Choroid plexus epithelial cell (primary cell): ENCODE data around the gene FOXN1.
A peak's percentile ranks its signal among the peaks of the same experiment; 100 is the strongest.
"Not testable (repeated sequence)": the region's sequence is repeated elsewhere in the genome, so short reads cannot be mapped to it uniquely, and the experiment has no call there.

ENCODE experiments used
- DNase-seq: peaks from one replicate; pipeline ENCODE4 v3.0.0-alpha.2; 2010; ENCODE audit warnings: low read depth
- H3K4me3 ChIP-seq: 2 replicates; pipeline ENCODE4 v1.5.1; 2011; ENCODE audit warnings: low read depth, mild to moderate bottlenecking, control low read depth, low read length, moderate library complexity
- TF ChIP-seq, protein P1 (sequence below): conservative IDR thresholded peaks from 2 replicates; pipeline ENCODE4 v1.5.1; 2011; ENCODE audit warnings: low read depth, mild to moderate bottlenecking, control low read depth, inconsistent platforms, low read length, moderate library complexity

Gene FOXN1

DNA sequence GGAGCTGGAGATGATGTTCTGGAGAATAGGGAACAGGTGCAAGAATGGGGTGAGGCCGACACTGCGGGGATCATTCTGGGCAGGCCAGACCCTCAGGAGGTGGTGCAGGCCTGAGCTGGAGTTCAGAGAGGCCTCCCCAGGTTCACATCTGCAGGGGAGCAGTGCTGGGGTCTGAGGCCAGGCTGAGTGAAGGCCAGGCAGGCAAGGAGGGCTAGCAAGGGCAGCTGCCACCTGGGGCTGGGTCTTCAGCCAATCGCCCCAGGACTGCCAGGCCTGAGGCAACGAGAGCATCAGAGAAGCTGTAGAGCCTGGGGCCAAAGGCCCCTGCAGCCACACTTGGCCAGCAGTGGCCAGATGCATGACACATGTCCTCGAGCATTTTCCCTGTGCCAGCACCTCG, 14.5 kb downstream of the FOXN1 start:
- TF ChIP-seq, protein P1, sequence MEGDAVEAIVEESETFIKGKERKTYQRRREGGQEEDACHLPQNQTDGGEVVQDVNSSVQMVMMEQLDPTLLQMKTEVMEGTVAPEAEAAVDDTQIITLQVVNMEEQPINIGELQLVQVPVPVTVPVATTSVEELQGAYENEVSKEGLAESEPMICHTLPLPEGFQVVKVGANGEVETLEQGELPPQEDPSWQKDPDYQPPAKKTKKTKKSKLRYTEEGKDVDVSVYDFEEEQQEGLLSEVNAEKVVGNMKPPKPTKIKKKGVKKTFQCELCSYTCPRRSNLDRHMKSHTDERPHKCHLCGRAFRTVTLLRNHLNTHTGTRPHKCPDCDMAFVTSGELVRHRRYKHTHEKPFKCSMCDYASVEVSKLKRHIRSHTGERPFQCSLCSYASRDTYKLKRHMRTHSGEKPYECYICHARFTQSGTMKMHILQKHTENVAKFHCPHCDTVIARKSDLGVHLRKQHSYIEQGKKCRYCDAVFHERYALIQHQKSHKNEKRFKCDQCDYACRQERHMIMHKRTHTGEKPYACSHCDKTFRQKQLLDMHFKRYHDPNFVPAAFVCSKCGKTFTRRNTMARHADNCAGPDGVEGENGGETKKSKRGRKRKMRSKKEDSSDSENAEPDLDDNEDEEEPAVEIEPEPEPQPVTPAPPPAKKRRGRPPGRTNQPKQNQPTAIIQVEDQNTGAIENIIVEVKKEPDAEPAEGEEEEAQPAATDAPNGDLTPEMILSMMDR = no peak
- no peak overlapping the region for H3K4me3 ChIP-seq
- no peak for DNase-seq

DNA sequence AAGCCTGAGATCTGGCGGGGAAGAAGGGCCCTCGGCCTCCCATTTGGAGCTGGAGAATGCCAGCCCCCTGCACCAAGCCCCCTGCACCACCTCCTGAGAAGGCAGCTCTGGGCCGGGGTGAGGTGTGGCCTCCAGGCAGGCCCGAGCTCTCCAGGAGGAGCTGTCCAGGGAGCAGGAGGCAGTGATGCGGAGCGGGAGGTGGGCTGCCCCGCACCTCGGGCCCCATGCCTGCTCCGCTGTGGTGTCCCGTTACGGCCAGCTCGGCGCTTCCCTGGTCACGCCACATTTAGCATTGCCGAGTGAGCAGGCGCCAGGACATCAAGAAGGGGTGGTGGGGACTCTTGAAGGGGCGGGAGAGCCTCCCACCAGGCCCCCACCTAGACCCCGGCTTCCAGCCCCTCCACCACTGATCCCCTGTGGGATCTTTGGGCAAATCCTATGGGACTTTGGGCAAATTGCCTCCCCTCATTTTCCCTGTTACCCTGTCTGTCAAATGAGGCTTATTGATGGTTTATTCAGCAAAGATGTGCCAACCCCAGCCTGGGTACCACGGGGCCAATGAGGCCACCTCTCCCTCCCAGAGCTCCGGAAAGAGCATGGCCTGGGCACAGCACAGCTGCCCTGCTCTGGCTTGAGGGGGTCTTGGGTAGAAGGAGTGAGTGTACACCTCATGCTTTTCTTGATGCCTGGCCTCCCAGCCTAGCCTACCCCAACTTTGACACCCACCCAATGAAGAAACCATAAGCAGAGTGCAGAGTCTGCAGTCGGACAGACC, 15.3 kb downstream of the FOXN1 start:
- TF ChIP-seq, protein P1 = no peak
- H3K4me3 ChIP-seq = no peak overlapping the region
- no peak for DNase-seq

DNA sequence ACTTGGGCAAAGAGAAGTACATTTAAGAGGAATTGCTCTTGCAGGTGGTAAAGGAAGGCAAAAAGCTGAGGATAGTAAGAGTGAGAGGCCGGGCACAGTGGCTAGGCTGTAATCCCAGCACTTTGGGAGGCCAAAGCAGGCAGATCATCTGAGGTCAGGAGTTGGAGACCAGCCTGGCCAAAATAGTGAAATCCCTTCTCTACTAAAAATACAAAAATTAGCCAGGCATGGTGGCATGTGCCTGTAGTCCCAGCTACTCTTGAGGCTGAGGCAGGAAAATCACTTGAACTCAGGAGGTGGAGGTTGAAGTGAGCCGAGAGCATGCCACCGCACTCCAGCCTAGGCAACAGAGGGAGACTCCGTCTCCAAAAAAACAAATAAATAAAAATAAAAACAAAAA, 16.1 kb downstream of the FOXN1 start:
- not testable (repeated sequence) for H3K4me3 ChIP-seq, DNase-seq

DNA sequence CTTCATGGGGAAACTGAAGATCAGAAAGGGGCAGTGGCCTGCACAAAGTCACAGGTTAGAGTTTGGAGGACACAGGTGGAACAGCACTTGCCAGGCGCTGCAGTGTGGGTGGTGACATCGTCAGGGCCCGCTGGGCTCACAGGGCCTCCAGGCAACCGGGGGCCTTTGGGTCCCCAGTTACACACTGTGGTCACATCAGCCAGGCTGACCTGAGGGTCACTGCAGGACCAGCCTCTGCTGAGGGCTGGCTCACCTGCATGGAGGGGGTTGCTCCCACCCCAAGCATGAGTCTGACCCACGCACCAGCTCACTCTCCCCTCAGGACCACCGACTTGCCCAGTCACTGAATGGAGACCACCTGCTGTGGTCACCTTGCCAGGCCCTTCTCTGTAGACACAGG, 17.0 kb downstream of the FOXN1 start:
- no peak overlapping the region for H3K4me3 ChIP-seq
- no peak for DNase-seq
- TF ChIP-seq, protein P1 = no peak

DNA sequence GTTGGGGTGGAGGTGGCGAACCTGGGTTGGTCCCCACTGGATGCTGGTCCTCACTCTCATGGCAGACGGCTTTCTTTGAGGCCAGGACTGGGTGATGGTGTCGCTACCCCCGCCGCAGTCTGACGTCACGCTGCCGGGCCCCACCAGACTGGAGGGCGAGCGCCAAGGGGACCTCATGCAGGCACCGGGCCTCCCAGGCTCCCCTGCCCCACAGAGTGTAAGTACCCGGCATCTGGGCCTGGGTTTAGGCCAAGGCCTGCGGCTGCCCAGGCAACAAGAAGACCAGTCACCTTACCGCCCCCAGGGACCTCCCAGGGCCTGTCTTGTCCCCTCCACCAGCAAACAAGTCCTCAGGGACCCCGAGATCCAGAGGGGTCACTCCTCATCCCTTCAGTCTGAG, 17.7 kb downstream of the FOXN1 start:
- no peak overlapping the region for H3K4me3 ChIP-seq
- DNase-seq = no peak
- TF ChIP-seq, protein P1 = no peak

DNA sequence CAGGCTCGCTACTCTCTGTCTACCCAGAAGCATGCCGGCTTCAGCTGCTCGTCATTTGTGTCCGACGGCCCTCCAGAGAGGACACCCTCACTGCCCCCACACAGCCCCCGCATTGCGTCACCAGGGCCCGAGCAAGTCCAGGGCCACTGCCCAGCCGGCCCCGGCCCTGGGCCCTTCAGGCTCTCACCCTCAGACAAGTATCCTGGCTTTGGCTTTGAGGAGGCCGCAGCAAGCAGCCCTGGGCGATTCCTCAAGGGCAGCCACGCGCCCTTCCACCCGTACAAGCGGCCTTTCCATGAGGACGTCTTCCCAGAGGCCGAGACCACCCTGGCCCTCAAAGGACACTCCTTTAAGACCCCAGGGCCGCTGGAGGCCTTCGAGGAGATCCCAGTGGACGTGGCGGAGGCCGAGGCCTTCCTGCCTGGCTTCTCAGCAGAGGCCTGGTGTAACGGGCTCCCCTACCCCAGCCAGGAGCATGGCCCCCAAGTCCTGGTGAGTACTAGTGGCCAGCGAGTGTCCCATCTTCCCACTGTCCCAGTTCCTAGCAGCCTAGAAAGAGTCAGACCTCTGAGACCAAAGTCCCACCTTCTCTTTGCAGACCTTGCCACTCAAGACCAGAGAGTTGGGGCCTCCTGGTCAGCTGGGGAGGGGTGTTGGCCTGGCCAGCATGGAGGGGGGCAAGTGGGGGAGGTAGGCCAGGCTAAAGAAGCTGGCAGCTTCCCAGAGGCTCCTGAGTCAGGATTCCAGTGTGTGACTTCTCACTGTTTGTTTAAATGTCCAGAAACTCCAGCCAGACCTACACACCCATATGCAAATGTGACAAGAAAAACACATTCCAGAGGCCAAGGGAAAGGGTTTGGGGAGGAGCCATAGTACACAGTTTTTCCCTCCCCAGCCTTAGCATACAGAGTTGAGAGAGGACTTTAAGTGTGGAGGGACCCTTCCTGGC, 18.6 kb downstream of the FOXN1 start:
- peak; percentile 72 for DNase-seq
- no peak overlapping the region for H3K4me3 ChIP-seq
- TF ChIP-seq, protein P1 = no peak

DNA sequence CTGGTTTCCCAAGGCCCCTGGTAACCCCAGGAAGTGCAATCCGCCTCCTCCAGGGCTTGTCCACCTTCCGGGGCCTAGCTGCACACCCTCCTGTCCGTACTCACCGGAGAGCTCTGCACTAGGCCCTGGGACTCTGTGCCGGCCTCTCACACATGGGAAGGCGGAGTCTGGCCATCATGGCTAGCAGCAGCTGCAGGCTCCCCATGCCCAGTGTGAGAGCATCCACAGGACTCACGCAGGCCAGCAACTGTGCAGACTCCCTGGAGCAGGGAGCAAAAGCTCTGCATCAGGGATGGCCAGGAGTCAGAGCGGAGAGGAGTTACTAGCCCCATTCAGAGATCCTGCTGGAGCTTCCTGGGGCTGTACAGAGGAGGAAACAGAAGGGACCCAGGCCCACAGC, 20.2 kb downstream of the FOXN1 start:
- no peak for DNase-seq
- TF ChIP-seq, protein P1 = no peak
- no peak overlapping the region for H3K4me3 ChIP-seq
